ENCODE results near the gene MTOR.
A peak's percentile ranks its signal among the peaks of the same experiment; 100 is the strongest.
"Not testable (repeated sequence)": the region's sequence is repeated elsewhere in the genome, so short reads cannot be mapped to it uniquely, and the experiment has no call there.

MTOR gene

DNA sequence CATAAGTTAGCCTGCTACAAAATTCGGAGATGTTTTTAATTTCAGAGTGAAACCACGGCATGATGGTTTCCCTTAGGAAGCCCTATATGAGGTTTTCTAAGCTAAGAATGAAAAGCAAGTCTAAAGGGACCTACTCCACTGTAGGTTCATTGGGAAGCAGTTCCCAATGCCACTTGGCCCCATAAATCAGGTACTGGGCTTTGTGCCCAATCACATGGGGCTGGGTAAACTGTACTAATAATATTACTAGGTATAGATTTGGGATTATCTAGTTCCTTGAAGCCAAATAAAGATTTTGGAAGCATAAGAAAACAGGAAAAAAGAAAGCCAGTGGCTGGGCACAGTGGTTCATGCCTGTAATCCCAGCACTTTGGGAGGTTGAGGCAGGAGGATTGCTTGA, 92.2 kb downstream of the MTOR start:
- no peak for TF ChIP-seq CTCF (conservative IDR thresholded peaks at IDR 0.05; ENCODE audit: low read length)
- no peak overlapping the region for H3K4me3 ChIP-seq (ENCODE audit: low read length)
- DNase-seq (ENCODE audit: low read depth) = no peak

DNA sequence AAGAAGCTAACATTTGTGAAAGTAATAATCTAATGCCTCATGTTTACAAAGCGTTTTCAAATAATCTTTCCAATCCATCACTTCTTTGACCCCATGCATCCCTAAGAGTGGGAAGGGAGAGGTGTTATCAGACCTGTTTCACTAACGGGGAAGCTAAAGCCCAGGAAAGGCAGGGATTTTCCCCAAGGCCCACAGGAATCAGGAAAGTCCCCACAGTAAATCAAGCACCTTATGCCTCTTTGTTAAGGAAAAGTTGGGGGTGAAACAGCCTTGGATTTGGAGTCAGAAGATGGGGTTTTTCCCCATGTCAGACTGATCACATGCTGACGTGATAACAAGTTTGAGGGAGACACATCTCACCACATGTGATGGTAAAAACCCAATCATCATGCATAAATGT, 93.1 kb downstream of the MTOR start:
- DNase-seq (ENCODE audit: low read depth) = no peak
- TF ChIP-seq CTCF (conservative IDR thresholded peaks at IDR 0.05; ENCODE audit: low read length) = no peak

DNA sequence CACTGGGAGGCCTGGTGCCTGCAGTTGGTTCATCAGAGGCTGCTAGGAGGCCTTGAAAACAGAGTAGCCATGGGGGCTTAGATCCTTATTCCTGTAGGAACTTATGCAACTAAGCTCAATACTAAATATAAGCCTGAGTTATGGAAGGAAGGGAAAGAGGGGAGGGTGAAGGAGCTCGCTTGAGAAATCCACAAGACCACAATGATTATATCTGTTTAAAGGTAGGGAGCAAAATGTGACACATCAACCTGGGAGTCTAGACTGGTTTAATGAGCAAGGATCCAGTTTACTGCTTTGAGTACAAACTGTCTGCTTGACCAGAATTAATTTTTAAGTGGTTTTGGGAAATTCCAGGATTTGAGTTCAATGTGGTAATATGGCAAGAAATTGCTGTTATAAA, 93.6 kb downstream of the MTOR start:
- no peak overlapping the region for H3K4me3 ChIP-seq (ENCODE audit: low read length)
- DNase-seq (ENCODE audit: low read depth) = no peak
- no peak for TF ChIP-seq CTCF (conservative IDR thresholded peaks at IDR 0.05; ENCODE audit: low read length)

More for the DNA sequence above, 93.1 kb downstream of the MTOR start:
- H3K4me3 ChIP-seq (ENCODE audit: low read length) = no peak overlapping the region

DNA sequence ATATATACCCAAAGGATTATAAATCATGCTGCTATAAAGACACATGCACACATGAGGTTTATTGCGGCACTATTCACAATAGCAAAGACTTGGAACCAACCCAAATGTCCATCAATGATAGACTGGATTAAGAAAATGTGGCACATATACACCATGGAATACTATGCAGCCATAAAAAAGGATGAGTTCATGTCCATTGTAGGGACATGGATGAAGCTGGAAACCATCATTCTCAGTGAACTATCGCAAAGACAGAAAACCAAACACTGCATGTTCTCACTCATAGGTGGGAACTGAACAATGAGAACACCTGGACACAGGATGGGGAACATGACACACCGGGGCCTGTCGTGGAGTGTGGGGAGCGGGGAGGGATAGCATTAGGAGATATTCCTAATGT, 95.6 kb downstream of the MTOR start:
- not testable (repeated sequence) for H3K4me3 ChIP-seq (ENCODE audit: low read length); DNase-seq (ENCODE audit: low read depth)

- not testable (repeated sequence) for DNase-seq (ENCODE audit: low read depth); H3K4me3 ChIP-seq (ENCODE audit: low read length)
Observed at GRCh38 chr1:11162752-11163151, 99.6 kb downstream of the MTOR start.

- peak; percentile 97 for DNase-seq (ENCODE audit: low read depth)
- no peak for TF ChIP-seq CTCF (conservative IDR thresholded peaks at IDR 0.05; ENCODE audit: low read length)
- no peak overlapping the region for H3K4me3 ChIP-seq (ENCODE audit: low read length)
Observed at GRCh38 chr1:11158720-11159321, 103.5 kb downstream of the MTOR start.

DNA sequence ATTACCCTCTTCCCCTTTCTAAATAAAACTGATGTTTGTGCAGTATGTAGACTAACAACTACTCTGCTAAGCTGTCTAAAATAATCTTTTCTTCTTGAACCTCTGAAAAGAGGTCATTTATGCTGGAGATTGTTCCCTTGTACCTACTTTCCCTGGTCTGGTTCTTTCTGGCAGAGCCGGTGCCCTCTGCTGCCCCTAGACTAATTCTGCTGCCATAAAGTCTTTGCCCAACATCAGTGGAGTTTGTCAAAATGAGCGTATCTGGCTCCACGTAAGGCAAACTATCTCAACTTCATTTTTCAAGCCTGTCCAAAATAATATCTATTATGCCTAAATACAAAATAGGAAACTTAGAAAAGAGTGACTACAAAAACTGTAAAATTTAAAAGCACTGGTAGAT, 104.1 kb downstream of the MTOR start:
- no peak for TF ChIP-seq CTCF (conservative IDR thresholded peaks at IDR 0.05; ENCODE audit: low read length)
- DNase-seq (ENCODE audit: low read depth) = no peak
- peak overlapping the region; percentile 16; the same call in 1 of the 2 replicates for H3K4me3 ChIP-seq (ENCODE audit: low read length)

GRCh38 chr1:11157867-11158266, 104.5 kb downstream of the MTOR start:
- DNase-seq (ENCODE audit: low read depth) = peak; percentile 88
- no peak for TF ChIP-seq CTCF (conservative IDR thresholded peaks at IDR 0.05; ENCODE audit: low read length)
- H3K4me3 ChIP-seq (ENCODE audit: low read length) = no peak overlapping the region
